ENCODE results near the gene GRWD1.

DNA sequence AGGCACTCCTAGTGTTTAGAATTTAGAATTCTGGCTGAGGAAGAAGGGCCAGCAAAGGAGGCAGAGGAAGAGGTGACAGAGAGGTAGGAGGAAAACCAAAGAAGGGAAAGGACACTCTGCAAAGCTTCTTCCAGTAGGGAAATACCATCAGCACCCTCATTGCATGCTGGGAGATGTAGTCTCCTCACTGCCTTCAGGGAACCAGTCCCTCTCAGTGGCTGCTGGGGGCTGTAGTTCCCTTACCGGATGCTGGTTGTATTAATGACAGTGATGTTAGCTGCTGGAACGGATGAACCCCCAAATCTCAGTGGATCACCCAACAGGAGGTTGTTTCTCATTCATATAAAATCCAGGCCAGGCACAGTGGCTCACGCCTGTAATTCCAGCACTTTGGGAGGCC lies 42.2 kb upstream of the GRWD1 start:
- TF ChIP-seq, protein P1, sequence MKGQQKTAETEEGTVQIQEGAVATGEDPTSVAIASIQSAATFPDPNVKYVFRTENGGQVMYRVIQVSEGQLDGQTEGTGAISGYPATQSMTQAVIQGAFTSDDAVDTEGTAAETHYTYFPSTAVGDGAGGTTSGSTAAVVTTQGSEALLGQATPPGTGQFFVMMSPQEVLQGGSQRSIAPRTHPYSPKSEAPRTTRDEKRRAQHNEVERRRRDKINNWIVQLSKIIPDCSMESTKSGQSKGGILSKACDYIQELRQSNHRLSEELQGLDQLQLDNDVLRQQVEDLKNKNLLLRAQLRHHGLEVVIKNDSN (IDR thresholded peaks at IDR 0.05), result no peak
- TF ChIP-seq EP300 (IDR thresholded peaks at IDR 0.05; ENCODE audit: borderline replicate concordance), result no peak
- TF ChIP-seq YY1 (IDR thresholded peaks at IDR 0.05; ENCODE audit: low read depth), result peak; percentile 60; the same call in 1 of the 2 replicates

All from Ishikawa (cell line).